ENCODE results near the gene WEE2. TPM values are rescaled to one million over a fixed set of nuclear protein-coding genes. Genes with fewer than 3 reads are reported as not detected.

The WEE2 gene
- total and polyA plus RNA-seq, 10 donors = 0.04 TPM; not detected in 9

DNA sequence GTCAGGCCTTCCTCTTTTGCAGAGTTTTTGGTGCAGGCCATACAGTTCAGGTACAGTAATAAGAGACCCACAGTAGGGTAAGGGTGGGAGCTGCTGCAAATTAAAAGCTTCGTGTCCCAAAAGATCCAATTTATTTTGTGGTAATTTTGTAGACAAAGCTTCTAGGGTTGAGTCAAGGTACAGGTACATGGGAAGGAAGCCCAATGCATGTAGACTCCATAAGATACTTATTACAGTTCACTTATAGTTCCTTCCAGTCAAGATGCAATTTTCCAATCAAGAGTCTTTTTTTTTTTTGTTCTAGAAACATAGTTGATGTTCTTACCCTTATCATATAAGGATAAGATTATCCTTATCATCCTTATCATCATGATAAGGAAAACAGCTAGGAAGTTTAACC lies 68.2 kb downstream of the WEE2 start, which contains the start of gene TAS2R4:
Gene TAS2R4, plus strand, starts transcription at position 301 of the 400 bp plus-strand sequence. CDS start 1,815 bp downstream, outside the sequence.
- TF ChIP-seq POLR2AphosphoS5 (IDR thresholded peaks at IDR 0.05) (no peak), POLR2A (IDR thresholded peaks at IDR 0.05) (no peak)
- TF ChIP-seq, protein P1, sequence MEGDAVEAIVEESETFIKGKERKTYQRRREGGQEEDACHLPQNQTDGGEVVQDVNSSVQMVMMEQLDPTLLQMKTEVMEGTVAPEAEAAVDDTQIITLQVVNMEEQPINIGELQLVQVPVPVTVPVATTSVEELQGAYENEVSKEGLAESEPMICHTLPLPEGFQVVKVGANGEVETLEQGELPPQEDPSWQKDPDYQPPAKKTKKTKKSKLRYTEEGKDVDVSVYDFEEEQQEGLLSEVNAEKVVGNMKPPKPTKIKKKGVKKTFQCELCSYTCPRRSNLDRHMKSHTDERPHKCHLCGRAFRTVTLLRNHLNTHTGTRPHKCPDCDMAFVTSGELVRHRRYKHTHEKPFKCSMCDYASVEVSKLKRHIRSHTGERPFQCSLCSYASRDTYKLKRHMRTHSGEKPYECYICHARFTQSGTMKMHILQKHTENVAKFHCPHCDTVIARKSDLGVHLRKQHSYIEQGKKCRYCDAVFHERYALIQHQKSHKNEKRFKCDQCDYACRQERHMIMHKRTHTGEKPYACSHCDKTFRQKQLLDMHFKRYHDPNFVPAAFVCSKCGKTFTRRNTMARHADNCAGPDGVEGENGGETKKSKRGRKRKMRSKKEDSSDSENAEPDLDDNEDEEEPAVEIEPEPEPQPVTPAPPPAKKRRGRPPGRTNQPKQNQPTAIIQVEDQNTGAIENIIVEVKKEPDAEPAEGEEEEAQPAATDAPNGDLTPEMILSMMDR (IDR thresholded peaks at IDR 0.05 in 8 of 11, conservative IDR thresholded peaks at IDR 0.05 in 3 of 11) = no peak
- peaks cover 3 to 61% (median 32%) of the 10 kb centered on the region in 6 donors for H3K36me3 ChIP-seq
- intact Hi-C loops (cut with DNase I; ENCODE audit: low total_unique reads) = no loop called here
- no peak for DNase-seq
- H3K4me3 ChIP-seq = no peak within 1 kb of the TSS
- peaks cover 0 to 15% (median 9%) of the 10 kb centered on the region in 8 donors for H3K9me3 ChIP-seq
- H3K4me1 ChIP-seq = no peaks in the 10 kb centered on the region
- H3K27me3 ChIP-seq (replicated peaks in 1 of 7) = no peaks in the 10 kb centered on the region
- WGBS, 5 donors = 83 to 100% (median 97%) methylated on average over 1 of the region's 1 CpG
- no peak within 1 kb of the TSS for H3K27ac ChIP-seq

Small RNA genes lying within 50 kb of the gene (small RNA-seq; reads per million reads assigned to genes)
- gene RNU1-82P = 0 reads per million in 4 donors

Other genes with a start within 250 kb of the WEE2 start
- 10 to 100 TPM; 22.0 to 35.5 (median 27.8) TPM for gene AGK, start 156.9 kb upstream of the WEE2 start, total RNA-seq
- 10 to 100 TPM; 11.0 to 12.8 (median 12.1) TPM for gene AGK, start 156.9 kb upstream of the WEE2 start, polyA plus RNA-seq
- 10 to 100 TPM; 37.9 to 68.4 (median 59.3) TPM for gene DENND11, start 6.2 kb upstream of the WEE2 start, total RNA-seq
- gene DENND11, start 6.2 kb upstream of the WEE2 start, polyA plus RNA-seq = 10 to 100 TPM in 1 of 3 donors, 1 to 10 TPM in 2; 7.6 to 14.4 (median 7.9) TPM
- 100 to 1,000 TPM in 2 of 7 donors, 10 to 100 TPM in 5; 69.3 to 122 (median 83.2) TPM for gene SSBP1, start 30.0 kb downstream of the WEE2 start, total RNA-seq
- gene SSBP1, start 30.0 kb downstream of the WEE2 start, polyA plus RNA-seq = 100 to 1,000 TPM; 145 to 185 (median 166) TPM
- 1 to 10 TPM; 1.5 to 9.3 (median 4.8) TPM for gene TAS2R3, start 55.7 kb downstream of the WEE2 start, total RNA-seq
- not detected for gene TAS2R3, start 55.7 kb downstream of the WEE2 start, polyA plus RNA-seq
- 1 to 10 TPM in 6 of 7 donors, under 1 TPM in 1; 0.94 to 4.8 (median 2.6) TPM for gene TAS2R4, start 68.3 kb downstream of the WEE2 start, total RNA-seq
- gene TAS2R4, start 68.3 kb downstream of the WEE2 start, polyA plus RNA-seq = under 1 TPM; 0.17 to 0.48 (median 0.17) TPM
- gene TAS2R5, start 81.9 kb downstream of the WEE2 start, total RNA-seq = 1 to 10 TPM; 1.7 to 5.7 (median 2.9) TPM
- gene TAS2R5, start 81.9 kb downstream of the WEE2 start, polyA plus RNA-seq = 1 to 10 TPM in 1 of 3 donors, under 1 TPM in 2; 0.58 to 1.0 (median 0.63) TPM
- gene PRSS37, start 133.1 kb downstream of the WEE2 start, total RNA-seq = not detected
- gene PRSS37, start 133.1 kb downstream of the WEE2 start, polyA plus RNA-seq = not detected
- gene OR9A4, start 208.0 kb downstream of the WEE2 start, total RNA-seq = not detected
- gene OR9A4, start 208.0 kb downstream of the WEE2 start, polyA plus RNA-seq = not detected
- 1 to 10 TPM in 5 of 7 donors, under 1 TPM in 2; 0.41 to 5.8 (median 1.5) TPM for gene CLEC5A, start 238.6 kb downstream of the WEE2 start, total RNA-seq
- gene CLEC5A, start 238.6 kb downstream of the WEE2 start, polyA plus RNA-seq = under 1 TPM; 0.09 to 0.48 (median 0.27) TPM